ENCODE results near the gene ZMIZ2. TPM values are rescaled to one million over a fixed set of nuclear protein-coding genes. Genes with fewer than 3 reads are reported as not detected.

ZMIZ2 gene
- total and polyA plus RNA-seq, 9 of the 15 experiments (the other 6 are each of a cell fraction or from before 2014, with no cell fraction given), result 0.13 to 40.3 (median 4.9) TPM

DNA sequence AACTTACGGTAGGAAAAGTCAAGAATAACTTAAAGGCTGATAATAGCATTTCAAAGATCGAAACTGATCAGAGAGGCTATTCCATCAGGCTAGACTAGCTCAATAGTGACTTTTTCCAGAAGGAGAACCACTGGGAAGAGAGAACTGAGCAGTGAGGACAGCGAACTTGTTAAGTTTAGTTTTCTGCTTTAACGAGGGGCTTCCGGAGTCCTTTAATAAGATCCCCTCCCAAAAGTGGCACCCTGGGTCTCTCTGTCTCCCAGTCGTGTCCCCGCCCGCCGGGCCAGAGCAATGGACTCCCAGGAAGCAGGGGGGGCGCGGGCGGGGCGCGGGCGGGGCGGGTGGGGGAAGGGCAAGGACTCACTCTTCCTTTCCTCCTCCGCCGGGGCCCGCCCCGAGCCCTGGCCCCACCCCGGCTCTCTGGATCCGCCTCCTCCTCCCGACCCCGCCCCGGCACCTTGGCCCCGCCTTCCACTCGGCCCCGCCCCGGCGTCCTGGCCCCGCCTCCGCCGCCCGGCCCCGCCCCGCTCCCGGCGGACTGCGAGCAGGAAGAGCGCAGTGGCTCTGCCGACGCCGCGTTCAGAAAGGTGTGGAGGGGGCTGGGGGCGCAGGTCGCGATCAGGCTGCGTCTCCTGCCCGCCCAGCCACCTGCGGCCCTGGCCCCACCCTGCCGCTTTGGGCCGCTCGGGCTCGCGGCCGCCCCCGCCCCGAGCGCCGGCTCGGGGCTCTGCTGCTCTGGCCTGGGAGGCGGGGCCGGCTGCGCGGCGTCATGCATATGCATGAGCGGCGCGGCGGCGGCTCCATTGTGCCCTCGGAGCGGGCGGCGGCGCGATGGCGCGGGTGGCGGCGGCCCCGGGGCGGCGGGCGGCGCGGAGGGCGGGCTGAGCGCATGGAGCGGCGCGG is at the start of gene ZMIZ2 (continued):
- TF ChIP-seq, protein P1, sequence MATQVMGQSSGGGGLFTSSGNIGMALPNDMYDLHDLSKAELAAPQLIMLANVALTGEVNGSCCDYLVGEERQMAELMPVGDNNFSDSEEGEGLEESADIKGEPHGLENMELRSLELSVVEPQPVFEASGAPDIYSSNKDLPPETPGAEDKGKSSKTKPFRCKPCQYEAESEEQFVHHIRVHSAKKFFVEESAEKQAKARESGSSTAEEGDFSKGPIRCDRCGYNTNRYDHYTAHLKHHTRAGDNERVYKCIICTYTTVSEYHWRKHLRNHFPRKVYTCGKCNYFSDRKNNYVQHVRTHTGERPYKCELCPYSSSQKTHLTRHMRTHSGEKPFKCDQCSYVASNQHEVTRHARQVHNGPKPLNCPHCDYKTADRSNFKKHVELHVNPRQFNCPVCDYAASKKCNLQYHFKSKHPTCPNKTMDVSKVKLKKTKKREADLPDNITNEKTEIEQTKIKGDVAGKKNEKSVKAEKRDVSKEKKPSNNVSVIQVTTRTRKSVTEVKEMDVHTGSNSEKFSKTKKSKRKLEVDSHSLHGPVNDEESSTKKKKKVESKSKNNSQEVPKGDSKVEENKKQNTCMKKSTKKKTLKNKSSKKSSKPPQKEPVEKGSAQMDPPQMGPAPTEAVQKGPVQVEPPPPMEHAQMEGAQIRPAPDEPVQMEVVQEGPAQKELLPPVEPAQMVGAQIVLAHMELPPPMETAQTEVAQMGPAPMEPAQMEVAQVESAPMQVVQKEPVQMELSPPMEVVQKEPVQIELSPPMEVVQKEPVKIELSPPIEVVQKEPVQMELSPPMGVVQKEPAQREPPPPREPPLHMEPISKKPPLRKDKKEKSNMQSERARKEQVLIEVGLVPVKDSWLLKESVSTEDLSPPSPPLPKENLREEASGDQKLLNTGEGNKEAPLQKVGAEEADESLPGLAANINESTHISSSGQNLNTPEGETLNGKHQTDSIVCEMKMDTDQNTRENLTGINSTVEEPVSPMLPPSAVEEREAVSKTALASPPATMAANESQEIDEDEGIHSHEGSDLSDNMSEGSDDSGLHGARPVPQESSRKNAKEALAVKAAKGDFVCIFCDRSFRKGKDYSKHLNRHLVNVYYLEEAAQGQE (IDR thresholded peaks at IDR 0.05; ENCODE audit: borderline replicate concordance), result peak; percentile 96
- TF ChIP-seq, protein P1 (CRISPR knock-in tag; IDR thresholded peaks at IDR 0.05; ENCODE audit: low read depth), result no peak
- TF ChIP-seq ELF1 (tag; IDR thresholded peaks at IDR 0.05) (peak; percentile 66), GABPB2 (CRISPR knock-in tag; conservative IDR thresholded peaks at IDR 0.05) (no peak), MTA3 (IDR thresholded peaks at IDR 0.05; ENCODE audit: borderline replicate concordance) (no peak), RB1 (IDR thresholded peaks at IDR 0.05; ENCODE audit: low read depth) (peak; percentile 91)
- TF ChIP-seq, protein P2, sequence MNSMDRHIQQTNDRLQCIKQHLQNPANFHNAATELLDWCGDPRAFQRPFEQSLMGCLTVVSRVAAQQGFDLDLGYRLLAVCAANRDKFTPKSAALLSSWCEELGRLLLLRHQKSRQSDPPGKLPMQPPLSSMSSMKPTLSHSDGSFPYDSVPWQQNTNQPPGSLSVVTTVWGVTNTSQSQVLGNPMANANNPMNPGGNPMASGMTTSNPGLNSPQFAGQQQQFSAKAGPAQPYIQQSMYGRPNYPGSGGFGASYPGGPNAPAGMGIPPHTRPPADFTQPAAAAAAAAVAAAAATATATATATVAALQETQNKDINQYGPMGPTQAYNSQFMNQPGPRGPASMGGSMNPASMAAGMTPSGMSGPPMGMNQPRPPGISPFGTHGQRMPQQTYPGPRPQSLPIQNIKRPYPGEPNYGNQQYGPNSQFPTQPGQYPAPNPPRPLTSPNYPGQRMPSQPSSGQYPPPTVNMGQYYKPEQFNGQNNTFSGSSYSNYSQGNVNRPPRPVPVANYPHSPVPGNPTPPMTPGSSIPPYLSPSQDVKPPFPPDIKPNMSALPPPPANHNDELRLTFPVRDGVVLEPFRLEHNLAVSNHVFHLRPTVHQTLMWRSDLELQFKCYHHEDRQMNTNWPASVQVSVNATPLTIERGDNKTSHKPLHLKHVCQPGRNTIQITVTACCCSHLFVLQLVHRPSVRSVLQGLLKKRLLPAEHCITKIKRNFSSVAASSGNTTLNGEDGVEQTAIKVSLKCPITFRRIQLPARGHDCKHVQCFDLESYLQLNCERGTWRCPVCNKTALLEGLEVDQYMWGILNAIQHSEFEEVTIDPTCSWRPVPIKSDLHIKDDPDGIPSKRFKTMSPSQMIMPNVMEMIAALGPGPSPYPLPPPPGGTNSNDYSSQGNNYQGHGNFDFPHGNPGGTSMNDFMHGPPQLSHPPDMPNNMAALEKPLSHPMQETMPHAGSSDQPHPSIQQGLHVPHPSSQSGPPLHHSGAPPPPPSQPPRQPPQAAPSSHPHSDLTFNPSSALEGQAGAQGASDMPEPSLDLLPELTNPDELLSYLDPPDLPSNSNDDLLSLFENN (IDR thresholded peaks at IDR 0.05; ENCODE audit: low read depth in 2 of 2, low read length in 2 of 2), result peak in 1 of 2 experiments; percentile 93; a peak in 2 of 4 replicates
